Activated CD8-positive, alpha-beta memory T cell treated with anti-CD3 and anti-CD28 coated beads, Interleukin-2, amount 10 ng/mL, durations not matched to agents 7 days and 5 days (primary cell): ENCODE data around the gene PFN3. TPM values are rescaled to one million over a fixed set of nuclear protein-coding genes. Genes with fewer than 3 reads are reported as not detected.
"Not testable (repeated sequence)": the region's sequence is repeated elsewhere in the genome, so short reads cannot be mapped to it uniquely, and the experiment has no call there.

Source experiments
- ATAC-seq: fragments of 150-1000 bp; cut with Tn5 transposase; one replicate; pipeline ENCODE4 v1.10.0; 2021; ENCODE audit warnings: moderate library complexity
- CTCF ChIA-PET: fragments of 350-600 bp; sonication (Branson Sonifier 250); formaldehyde crosslinking; loops from one replicate; lab custom pipeline; 2021; ENCODE audit warnings: antibody characterized with exemption; lab: Charles Lee
- DNase-seq: peaks from one replicate; pipeline ENCODE4 v3.0.0-alpha.2; 2020
- H3K27ac Mint-ChIP-seq: one replicate; pipeline ENCODE4 v1.8.0; 2021; ENCODE audit warnings: mild to moderate bottlenecking, mixed read lengths
- H3K27me3 Mint-ChIP-seq: one replicate; pipeline ENCODE4 v1.8.0; 2021; ENCODE audit warnings: mixed read lengths
- H3K36me3 Mint-ChIP-seq: one replicate; pipeline ENCODE4 v1.8.0; 2021; ENCODE audit warnings: mild to moderate bottlenecking, mixed read lengths
- H3K4me1 Mint-ChIP-seq: one replicate; pipeline ENCODE4 v1.8.0; 2021; ENCODE audit warnings: mixed read lengths
- H3K4me3 Mint-ChIP-seq: one replicate; pipeline ENCODE4 v1.8.0; 2021; ENCODE audit warnings: mild to moderate bottlenecking, moderate library complexity, mixed read lengths
- H3K9me3 Mint-ChIP-seq: one replicate; pipeline ENCODE4 v1.8.0; 2022; ENCODE audit warnings: low read depth, mixed read lengths
- total RNA-seq, 2 experiments: library from RNA; stranded (reverse); gene quantifications; one replicate each; pipeline ENCODE4 v1.2.3, GENCODE V29; 2021

PFN3 gene
- total RNA-seq, 2 experiments from 2014 or later = not detected

DNA sequence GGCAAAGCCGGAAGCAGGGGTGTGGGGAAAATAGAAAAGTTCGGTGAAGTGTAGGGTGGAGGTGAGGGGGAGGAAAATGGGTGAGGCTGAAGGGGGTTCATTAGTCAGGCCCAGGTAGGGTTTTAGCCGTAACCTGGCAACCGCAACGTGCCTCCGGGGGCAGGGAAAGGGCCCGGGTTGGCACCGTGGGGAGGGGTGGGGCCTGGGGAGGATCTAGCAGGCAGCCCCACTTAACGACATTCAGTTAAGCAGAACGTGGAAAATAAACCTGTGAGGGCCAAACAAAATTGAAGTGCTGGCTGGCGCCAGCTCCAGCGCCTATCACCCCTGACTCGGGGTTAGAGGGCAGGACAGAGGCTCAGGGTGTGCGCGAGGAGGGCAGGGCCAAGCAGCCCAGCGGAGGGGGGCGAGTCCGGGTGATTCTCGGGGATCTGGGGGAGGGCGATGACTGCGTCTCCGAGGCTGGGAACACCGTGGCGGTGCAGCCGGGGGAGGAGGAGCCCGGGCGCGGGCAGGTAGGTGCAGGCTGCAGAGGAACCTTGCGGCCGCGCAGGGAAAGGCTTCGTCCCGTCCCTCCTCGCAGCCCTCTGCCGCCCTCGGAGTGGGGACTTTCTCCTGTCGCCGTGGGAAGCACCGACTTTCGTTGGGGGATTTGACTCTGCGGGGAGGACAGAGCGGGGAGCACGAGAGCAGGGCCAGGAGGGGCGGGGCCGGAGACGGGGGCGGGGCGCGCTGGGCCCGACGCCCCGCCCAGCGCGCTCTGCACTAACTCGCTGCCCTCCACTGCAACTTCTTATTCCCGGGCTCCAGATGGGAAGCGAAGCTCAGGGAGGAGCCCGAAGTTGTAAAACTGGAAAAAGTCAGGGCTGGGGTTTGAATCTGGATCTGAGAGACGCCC is 37.6 kb downstream of the PFN3 start:
- ATAC-seq (peak; percentile 75), DNase-seq (peak; percentile 68)
- Mint-ChIP-seq H3K4me3 (peak overlapping the region; percentile 74), H3K27ac (peak overlapping the region; percentile 64), H3K36me3 (peaks cover 26% of the 10 kb centered on the region), H3K9me3 (no peaks in the 10 kb centered on the region), H3K27me3 (no peaks in the 10 kb centered on the region), H3K4me1 (peaks cover 71% of the 10 kb centered on the region)
- CTCF ChIA-PET = interaction anchor here (0.7 to 22.1 kb wide), 10 partner anchors 8 to 53 kb away, joined by 3 to 405 read pairs (median 4); partner anchors contain the start of genes LMAN2, PFN3 and SLC34A1

GRCh38 chr5:177362292-177362609 is 38.2 kb downstream of the PFN3 start:
- Mint-ChIP-seq H3K9me3 (no peaks in the 10 kb centered on the region), H3K4me3 (peak overlapping the region; percentile 31), H3K4me1 (peaks cover 76% of the 10 kb centered on the region), H3K27me3 (no peaks in the 10 kb centered on the region), H3K36me3 (peaks cover 26% of the 10 kb centered on the region), H3K27ac (peak overlapping the region; percentile 31)
- CTCF ChIA-PET = interaction anchor here (0.9 to 22.1 kb wide), 11 partner anchors 9 to 53 kb away, joined by 3 to 405 read pairs (median 5); partner anchors contain the start of genes LMAN2, PFN3 and SLC34A1
- no peak for DNase-seq
- ATAC-seq = no peak

- Mint-ChIP-seq H3K27me3 (no peaks in the 10 kb centered on the region), H3K27ac (peak overlapping the region; percentile 65), H3K4me3 (peak overlapping the region; percentile 31), H3K9me3 (no peaks in the 10 kb centered on the region), H3K4me1 (peaks cover 82% of the 10 kb centered on the region), H3K36me3 (peaks cover 23% of the 10 kb centered on the region)
- CTCF ChIA-PET = interaction anchor here (0.9 to 22.1 kb wide), 11 partner anchors 10 to 94 kb away, joined by 3 to 405 read pairs (median 5); partner anchors contain the start of genes LMAN2, PFN3 and SLC34A1
- ATAC-seq (no peak), DNase-seq (no peak)
Observed at GRCh38 chr5:177361418-177362291, 38.8 kb downstream of the PFN3 start.

DNA sequence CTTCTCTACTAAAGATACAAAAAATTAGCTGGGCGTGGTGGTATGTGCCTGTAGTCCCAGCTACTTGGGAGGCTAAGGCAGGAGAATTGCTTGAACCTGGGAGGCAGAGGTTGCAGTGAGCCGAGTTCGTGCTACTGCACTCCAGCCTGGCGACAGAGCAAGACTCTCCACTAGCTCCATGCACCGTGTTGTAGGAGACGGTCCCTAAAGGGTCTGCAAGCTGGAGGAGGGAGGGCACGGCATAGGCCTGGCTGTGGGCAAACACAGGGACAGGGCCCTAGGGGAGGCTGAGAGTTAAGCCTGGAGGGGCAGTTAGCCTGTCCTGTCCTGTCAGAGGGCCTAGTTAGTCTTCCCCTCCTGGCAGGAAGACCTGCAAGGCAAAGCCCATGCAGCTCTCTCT is 39.7 kb downstream of the PFN3 start:
- not testable (repeated sequence) for H3K27ac Mint-ChIP-seq, H3K9me3 Mint-ChIP-seq, H3K27me3 Mint-ChIP-seq, H3K4me3 Mint-ChIP-seq, DNase-seq, ATAC-seq
- CTCF ChIA-PET = interaction anchor here (0.6 to 22.1 kb wide), 7 partner anchors 9 to 117 kb away, joined by 3 to 405 read pairs (median 21); partner anchors contain the start of genes LMAN2, PFN3 and SLC34A1
- H3K36me3 Mint-ChIP-seq = peaks cover 18% of the 10 kb centered on the region
- H3K4me1 Mint-ChIP-seq = peaks cover 85% of the 10 kb centered on the region

DNA sequence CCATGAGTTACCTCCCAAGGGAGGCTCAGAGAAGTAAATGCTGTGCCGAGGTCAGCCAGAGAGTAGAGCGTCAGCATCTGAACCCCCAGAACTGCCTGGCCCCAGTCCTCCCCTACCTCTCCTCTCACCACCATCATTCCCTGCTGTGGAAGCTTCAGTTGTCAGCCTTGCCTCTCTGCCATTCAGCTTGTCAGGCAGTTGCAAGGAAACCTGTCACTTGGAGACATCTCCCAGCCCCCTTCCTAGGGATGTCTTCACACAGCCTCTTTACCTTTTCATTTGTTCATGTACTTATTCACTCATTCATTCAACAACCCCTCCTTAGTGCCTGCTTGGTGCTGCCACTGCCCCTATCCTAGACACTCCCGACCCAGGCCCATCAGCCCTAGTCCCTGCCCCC is 40.6 kb downstream of the PFN3 start:
- no peak for DNase-seq
- Mint-ChIP-seq H3K4me3 (peak overlapping the region; percentile 92), H3K4me1 (peaks cover 84% of the 10 kb centered on the region), H3K9me3 (peaks cover 2% of the 10 kb centered on the region), H3K27me3 (no peaks in the 10 kb centered on the region), H3K27ac (peak overlapping the region; percentile 42), H3K36me3 (peaks cover 21% of the 10 kb centered on the region)
- ATAC-seq = no peak
- CTCF ChIA-PET = interaction anchor here (2.9 to 22.1 kb wide), 5 partner anchors 8 to 50 kb away, joined by 11 to 405 read pairs (median 46); partner anchors contain the start of genes LMAN2, PFN3 and SLC34A1

DNA sequence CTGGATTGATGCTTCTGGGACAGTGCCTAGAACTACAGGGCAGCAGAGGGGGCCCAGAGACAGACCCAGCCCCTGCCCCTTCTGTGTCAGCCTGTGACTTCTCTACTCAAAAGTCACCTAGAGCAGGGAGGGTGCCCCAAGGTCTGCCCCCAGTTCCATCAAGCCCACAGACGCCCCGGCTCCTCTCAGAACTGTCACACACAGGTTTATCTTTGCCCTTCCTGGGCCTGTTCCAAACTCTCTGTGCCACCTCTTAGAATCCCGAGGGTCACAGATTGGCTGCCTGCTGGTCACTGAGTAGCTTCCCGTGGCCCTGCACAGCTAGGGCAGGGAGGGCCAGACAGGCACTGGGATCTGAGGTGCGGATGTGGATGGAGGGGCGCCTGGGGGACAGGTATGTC is 41.0 kb downstream of the PFN3 start:
- ATAC-seq (no peak), DNase-seq (no peak)
- Mint-ChIP-seq H3K36me3 (peaks cover 23% of the 10 kb centered on the region), H3K4me3 (peak overlapping the region; percentile 92), H3K27ac (peak overlapping the region; percentile 79), H3K4me1 (peaks cover 83% of the 10 kb centered on the region), H3K9me3 (peaks cover 2% of the 10 kb centered on the region), H3K27me3 (no peaks in the 10 kb centered on the region)
- CTCF ChIA-PET = interaction anchor here (2.9 to 22.1 kb wide), 5 partner anchors 7 to 50 kb away, joined by 11 to 405 read pairs (median 46); partner anchors contain the start of genes LMAN2, PFN3 and SLC34A1

GRCh38 chr5:177358370-177358819 is 42.1 kb downstream of the PFN3 start:
- peaks cover 2% of the 10 kb centered on the region for H3K9me3 Mint-ChIP-seq
- H3K27ac Mint-ChIP-seq = peak overlapping the region; percentile 79
- ATAC-seq = peak; percentile 3
- peaks cover 77% of the 10 kb centered on the region for H3K4me1 Mint-ChIP-seq
- CTCF ChIA-PET = interaction anchor here (1.0 to 22.1 kb wide), 9 partner anchors 9 to 114 kb away, joined by 3 to 405 read pairs (median 11); partner anchors contain the start of genes PFN3 and SLC34A1
- DNase-seq = no peak
- peak overlapping the region; percentile 92 for H3K4me3 Mint-ChIP-seq
- H3K27me3 Mint-ChIP-seq = no peaks in the 10 kb centered on the region
- H3K36me3 Mint-ChIP-seq = peaks cover 24% of the 10 kb centered on the region

- ATAC-seq (peak; percentile 94), DNase-seq (peak; percentile 82)
- CTCF ChIA-PET = interaction anchor here (1.2 to 22.1 kb wide), 9 partner anchors 9 to 114 kb away, joined by 3 to 405 read pairs (median 11); partner anchors contain the start of genes PFN3 and SLC34A1
- H3K27me3 Mint-ChIP-seq = no peaks in the 10 kb centered on the region
- H3K36me3 Mint-ChIP-seq = peaks cover 24% of the 10 kb centered on the region
- H3K4me3 Mint-ChIP-seq = peak within 1 kb of the TSS; percentile 92
- H3K27ac Mint-ChIP-seq = peak within 1 kb of the TSS; percentile 86
- peaks cover 71% of the 10 kb centered on the region for H3K4me1 Mint-ChIP-seq
- peaks cover 2% of the 10 kb centered on the region for H3K9me3 Mint-ChIP-seq
Observed at GRCh38 chr5:177357459-177358351, 42.8 kb downstream of the PFN3 start, which contains the start of gene RGS14. TSS of gene RGS14 (plus strand) at chr5:177357924. CDS start at chr5:177358025, 101 bp downstream.

- ATAC-seq = no peak
Observed at GRCh38 chr5:177357146-177357458, 43.4 kb downstream of the PFN3 start.

GRCh38 chr5:177356746-177357145 is 43.7 kb downstream of the PFN3 start:
- peaks cover 66% of the 10 kb centered on the region for H3K4me1 Mint-ChIP-seq
- peaks cover 2% of the 10 kb centered on the region for H3K9me3 Mint-ChIP-seq
- DNase-seq (no peak), ATAC-seq (no peak)
- peaks cover 22% of the 10 kb centered on the region for H3K36me3 Mint-ChIP-seq
- H3K27me3 Mint-ChIP-seq = no peaks in the 10 kb centered on the region
- H3K4me3 Mint-ChIP-seq = peak overlapping the region; percentile 92
- peak overlapping the region; percentile 86 for H3K27ac Mint-ChIP-seq
- CTCF ChIA-PET = interaction anchor here (0.6 to 22.1 kb wide), 8 partner anchors 10 to 101 kb away, joined by 3 to 405 read pairs (median 10); partner anchors contain the start of genes PFN3, PRELID1 and SLC34A1

More at GRCh38 chr5:177357146-177357458, 43.4 kb downstream of the PFN3 start:
- H3K4me3 Mint-ChIP-seq = peak overlapping the region; percentile 92
- H3K27ac Mint-ChIP-seq = peak overlapping the region; percentile 86
- CTCF ChIA-PET = interaction anchor here (1.0 to 22.1 kb wide), 8 partner anchors 10 to 101 kb away, joined by 3 to 405 read pairs (median 10); partner anchors contain the start of genes PFN3 and SLC34A1
- DNase-seq = no peak
- H3K36me3 Mint-ChIP-seq = peaks cover 22% of the 10 kb centered on the region
- H3K27me3 Mint-ChIP-seq = no peaks in the 10 kb centered on the region
- peaks cover 2% of the 10 kb centered on the region for H3K9me3 Mint-ChIP-seq
- H3K4me1 Mint-ChIP-seq = peaks cover 66% of the 10 kb centered on the region

GRCh38 chr5:177355868-177356168 is 44.6 kb downstream of the PFN3 start:
- Mint-ChIP-seq H3K36me3 (peaks cover 25% of the 10 kb centered on the region), H3K9me3 (peaks cover 2% of the 10 kb centered on the region), H3K27ac (no peak overlapping the region), H3K4me1 (peaks cover 59% of the 10 kb centered on the region), H3K4me3 (no peak overlapping the region), H3K27me3 (no peaks in the 10 kb centered on the region)
- CTCF ChIA-PET = interaction anchor here (1.2 to 22.1 kb wide), 8 partner anchors 9 to 47 kb away, joined by 3 to 405 read pairs (median 10); partner anchors contain the start of genes MXD3, PFN3 and SLC34A1
- ATAC-seq (no peak), DNase-seq (no peak)
